Stimulated activated CD4-positive, alpha-beta T cell treated with anti-CD3 and anti-CD28 coated beads, Interleukin-4, amount 100 ng/mL, for 48 hours (primary cell): ENCODE measurements around the gene P4HB.
A peak's percentile ranks its signal among the peaks of the same experiment; 100 is the strongest.
"Not testable (repeated sequence)": the region's sequence is repeated elsewhere in the genome, so short reads cannot be mapped to it uniquely, and the experiment has no call there.

ENCODE experiments used
- DNase-seq, 2 donors: peaks; one replicate each; pipeline ENCODE4 v3.0.0-alpha.2; 2020; ENCODE audit warnings: low read depth in 2 of 2

The P4HB gene

DNA sequence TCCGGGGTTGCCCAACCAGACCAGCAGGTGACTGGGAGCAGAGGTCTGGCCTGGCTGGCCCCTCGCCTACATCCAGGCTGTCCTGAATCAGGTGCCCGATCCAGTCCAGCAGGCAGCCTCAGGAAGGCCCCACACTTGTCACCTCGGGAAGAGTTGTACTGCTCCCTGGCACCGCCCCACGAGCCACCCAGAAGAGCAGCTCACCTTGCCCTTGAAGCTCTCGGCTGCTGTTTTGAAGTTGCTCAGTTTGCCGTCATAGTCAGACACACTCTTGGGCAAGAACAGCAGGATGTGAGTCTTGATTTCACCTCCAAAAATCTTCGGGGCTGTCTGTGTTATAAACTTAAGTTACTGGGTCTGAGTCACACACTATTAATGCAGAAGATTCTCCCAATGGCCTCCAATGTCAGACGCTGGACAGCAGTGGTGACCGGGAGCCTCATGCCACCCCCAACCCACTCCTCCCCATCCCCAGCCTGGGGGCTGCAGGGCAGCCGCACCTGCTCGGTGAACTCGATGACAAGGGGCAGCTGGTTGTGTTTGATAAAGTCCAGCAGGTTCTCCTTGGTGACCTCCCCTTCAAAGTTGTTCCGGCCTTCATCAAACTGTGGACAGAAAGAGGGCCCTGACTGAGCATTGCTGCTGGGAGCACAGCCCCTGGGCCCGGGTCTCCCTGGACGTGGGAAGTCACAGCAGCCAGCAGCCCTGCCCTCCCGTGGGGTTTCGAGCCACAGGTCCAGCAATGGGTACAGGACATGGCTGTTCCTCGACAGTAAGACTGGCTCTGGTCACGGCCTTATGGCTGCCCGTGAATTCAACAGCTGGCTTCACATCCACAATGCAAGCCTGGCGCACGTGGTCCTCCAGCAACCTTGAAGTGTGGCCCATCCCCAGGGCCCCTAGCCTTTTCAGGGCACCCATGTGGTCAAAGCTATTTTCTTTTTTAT lies 13.3 kb downstream of the P4HB start:
- no peak for DNase-seq

DNA sequence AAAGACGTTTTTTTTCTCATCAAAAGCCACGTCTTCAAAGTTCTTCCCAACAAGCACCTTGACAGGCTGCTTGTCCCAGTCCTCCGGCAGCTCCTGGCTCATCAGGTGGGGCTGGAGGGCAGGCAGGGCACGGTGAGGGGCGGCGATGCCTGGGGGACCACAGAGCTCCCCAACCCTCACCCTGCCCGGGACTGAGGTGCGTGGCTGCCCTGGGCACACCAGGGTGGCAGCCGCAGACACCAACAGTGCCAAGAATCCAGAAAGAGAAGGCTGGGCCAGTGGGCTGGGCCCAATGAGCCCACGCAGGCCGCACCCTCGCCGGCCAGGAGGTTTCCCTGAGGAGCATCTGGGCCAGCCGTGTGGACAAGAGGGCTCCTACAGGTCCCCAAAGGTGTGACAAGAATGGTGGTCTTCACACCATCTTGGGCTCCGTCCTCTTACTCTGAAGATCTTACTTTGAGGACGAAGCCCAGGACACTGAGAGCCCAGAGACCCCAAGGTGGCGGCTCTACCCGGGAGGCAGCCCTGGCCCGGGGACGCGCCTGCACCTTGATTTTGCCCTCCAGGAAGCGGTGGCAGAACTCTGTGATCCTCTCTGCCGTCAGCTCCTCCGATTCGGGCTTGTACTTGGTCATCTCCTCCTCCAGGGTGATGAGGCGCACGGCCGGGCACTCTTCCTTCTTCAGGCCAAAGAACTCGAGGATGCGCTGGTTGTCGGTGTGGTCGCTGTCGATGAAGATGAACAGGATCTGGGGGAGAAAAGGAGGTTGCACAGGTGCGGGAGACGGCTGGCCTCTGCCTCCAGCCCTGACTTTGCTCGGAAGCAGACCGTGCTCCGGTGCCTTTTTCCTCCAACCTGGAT lies 14.2 kb downstream of the P4HB start:
- DNase-seq = no peak

DNA sequence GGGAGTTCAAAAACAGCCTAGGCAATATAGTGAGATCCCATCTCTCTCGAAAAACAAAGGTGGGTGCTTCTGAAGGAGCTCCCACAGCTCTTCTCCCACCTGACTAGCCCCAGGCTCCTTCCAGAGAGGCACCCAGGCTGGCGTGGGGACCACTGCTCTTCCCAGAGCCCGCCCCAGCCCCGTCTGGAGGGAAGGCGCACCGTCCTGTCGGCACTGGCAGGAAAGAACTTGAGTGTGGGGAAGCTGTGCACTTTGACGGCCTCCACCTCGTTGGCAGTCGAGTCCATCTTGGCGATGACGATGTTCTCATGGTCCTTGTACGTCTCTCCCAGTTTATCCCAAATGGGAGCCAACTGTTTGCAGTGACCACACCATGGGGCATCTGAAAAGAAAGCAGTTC lies 15.0 kb downstream of the P4HB start:
- DNase-seq = no peak

DNA sequence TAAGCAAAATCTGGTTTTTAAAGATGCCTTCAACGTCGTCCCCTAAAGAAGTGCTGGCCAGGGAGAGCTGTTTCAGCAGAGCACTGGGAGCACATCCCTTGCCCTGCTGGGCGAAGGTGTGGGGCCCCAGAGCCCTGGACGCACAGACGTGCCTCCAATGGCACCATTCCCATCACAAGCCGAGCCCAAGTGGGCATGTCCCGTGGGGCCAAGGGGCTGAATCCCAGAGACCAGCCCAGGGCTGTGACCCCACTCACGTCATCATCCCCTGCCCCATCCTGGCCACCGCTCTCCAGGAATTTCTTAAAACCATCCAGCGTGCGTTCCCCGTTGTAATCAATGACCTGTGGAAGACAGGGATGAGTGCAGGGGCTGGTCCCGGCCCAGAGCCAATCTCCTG lies 15.4 kb downstream of the P4HB start:
- DNase-seq = no peak

DNA sequence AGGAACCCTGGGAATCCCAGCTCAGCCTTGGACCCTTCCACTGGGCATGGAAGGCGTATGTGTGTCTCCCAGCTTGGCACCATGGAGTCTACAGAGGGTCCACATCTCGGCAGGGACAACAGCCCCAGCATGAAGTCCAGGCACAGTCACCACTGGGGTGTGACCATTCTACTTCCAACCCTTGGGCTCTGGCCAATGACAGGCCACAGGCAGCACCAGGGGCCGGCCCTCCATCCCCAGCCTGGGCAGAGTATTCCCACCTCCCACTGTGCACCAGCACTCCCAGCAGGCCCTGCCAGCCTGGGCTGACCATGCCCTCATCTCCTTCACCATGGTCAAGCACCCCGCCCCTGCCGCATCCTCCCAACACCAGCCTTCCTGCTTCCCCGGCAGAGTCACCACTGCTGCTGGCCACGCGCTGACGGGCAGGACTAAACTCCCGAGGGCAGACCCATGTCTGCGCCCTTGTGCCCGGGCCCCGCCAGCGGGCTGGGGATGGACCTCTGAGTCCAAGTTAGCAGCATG lies 15.9 kb downstream of the P4HB start:
- DNase-seq = no peak

DNA sequence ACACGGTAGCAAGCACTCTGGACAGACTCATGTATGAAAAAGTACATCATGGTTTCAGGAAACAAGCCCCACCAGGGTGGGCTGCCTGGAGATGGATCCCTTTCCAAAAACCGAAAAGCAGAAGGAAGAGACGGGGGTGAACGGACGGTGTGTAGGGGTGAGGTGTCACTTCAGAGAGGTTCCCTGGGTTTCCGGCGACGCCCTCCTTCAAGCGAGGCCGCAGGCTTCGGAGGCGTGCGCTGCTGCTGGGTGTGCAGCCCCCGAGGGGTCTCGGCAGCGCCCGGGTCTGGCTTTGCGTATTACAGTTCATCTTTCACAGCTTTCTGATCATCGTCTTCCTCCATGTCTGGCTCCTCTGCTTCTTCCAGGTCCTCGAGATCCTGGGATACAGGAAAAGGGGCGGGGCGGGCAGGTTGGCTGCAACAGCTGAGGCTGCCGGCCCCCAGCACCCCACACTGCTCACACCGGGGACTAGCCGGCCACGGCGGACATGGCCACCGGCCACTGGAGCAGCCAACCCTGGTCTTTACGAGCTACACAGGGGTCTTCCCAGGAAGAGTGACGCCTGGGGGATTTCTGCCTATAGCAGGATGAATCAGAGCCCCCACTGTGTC lies 16.5 kb downstream of the P4HB start:
- no peak for DNase-seq

DNA sequence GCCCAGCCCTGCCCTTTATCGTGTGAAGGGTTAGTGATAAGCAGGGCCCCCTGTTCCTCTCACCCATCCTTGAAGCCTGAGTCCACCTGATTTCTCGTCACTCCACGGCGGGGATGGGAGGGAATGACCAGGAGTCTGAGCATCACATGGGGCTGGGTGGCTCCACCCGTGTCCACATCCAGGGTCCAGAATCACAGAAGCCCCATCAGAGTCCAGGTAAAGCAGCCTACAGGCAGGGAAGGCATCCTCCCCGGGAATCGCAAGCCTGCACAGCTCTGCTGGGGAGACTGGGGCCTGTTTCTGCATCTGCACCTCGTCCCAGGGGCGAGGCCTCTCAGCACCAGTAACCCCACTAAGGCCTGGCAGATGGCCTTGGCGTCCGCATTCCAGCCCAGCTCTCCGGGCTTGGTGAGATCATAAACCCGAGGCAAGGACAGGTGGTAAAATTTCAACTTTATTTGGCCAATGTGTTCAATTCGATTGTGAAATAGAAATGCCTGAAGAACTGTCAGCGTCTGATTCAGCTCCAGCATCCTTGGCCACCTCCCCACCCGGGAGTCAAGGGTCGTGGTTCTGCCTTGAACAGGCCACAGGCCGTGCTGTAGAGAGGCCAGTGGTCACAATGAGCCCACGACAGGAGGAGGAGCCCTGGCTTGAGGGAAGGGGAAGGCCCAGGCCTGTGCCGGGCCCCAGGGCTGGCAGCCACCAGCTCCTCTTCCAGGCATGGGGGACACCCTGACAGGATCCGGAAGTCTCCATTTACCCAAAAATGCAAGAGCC lies 17.4 kb downstream of the P4HB start:
- DNase-seq = no peak

DNA sequence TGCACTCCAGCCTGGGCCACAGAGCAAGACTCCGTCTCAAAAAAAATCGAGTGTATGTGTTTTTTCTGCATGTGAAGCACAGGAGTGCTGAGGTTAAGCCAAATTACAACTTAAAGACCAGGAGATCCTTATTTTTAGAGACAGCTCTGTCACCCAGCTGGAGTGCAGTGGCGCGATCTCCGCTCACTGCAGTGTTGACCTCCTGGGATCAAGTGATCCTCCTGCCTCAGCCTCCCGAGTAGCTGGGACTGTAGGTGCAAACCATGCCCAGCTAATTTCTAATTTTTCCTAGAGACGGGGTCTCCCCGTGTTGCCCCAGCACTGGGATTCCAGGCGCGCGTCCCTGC lies 18.0 kb downstream of the P4HB start:
- DNase-seq = no peak

DNA sequence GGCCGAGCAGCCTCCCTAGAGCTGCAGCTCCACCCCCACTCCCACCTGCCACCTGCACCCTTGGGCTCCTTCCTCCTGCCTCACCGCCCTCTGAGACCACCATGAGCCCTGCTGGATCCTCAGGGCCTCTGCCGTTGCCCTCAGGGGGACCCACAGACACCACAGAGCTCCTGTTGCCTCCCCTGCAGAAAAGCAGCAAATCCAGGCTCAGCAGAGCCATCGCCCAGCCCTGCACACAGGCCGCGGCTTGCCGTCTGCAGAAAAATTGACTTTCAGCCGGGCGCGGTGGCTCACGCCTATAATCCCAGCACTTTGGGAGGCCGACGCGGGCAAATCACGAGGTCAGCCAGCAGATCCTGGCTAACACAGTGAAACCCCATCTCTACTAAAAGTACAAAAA lies 18.5 kb downstream of the P4HB start:
- DNase-seq = no peak

DNA sequence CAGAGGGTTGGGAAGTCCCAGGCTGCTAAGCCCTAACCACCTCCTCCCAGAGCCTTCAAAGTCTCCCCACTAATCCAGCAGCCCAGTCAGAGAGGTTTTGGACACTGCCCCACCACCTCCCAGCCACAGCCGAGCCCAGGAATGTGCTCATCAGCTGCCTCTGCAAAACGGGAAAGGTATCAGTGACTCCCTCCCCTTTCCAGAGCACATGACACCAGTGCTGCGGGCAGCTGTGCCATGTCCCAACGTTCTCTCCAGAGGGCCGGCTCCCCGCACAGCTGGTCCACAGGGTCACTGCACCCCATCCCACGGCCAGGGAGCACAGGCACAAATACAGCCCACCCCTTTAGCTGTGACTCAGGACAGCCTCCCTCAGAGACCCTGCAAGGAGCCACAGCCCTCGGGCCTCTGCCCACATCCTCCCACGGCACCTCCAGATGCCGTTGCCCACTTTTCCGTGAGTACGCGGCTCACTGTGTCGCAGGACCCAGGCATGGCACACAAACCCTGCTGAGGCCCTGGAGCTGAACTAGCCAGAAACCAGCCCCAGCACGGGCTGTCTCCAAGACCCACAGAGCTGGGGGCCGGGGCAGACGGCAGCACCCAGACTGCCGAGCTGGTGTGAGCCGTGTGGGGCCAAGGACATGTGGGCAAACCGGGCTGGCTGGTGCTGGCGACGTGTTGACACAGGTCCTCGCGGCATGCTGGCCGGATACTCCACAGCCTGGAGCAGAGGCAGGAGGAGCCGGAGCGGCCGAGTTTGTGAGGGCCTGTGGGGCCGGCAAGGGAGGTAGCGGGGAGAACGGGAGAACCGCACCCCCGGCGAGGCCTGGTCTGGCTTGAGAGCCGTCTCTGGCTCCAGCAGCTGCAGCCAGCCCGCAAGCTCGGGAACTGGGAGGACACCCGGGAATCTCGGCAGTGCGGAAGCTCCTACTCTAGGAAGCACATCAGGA lies 19.2 kb downstream of the P4HB start:
- DNase-seq = no peak

DNA sequence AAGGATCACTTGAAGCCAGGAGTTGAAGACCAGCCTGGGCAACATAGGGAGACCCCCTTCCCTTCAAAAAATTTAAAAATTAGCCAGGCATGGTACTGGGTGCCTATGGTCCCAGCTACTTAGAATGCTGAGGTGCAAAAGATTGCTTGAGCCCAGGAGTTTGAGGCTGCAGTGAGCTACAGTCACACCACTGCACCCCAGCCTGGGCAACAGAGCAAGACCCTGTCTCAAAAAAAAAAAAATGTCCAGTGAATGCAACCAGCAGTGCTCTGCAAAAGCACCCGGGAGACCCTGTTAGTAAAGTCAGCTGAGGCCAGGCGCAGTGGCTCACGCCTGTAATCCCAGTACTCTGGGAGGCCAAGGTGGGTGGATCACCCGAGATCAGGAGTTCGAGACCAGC lies 20.3 kb downstream of the P4HB start:
- DNase-seq = not testable (repeated sequence)

DNA sequence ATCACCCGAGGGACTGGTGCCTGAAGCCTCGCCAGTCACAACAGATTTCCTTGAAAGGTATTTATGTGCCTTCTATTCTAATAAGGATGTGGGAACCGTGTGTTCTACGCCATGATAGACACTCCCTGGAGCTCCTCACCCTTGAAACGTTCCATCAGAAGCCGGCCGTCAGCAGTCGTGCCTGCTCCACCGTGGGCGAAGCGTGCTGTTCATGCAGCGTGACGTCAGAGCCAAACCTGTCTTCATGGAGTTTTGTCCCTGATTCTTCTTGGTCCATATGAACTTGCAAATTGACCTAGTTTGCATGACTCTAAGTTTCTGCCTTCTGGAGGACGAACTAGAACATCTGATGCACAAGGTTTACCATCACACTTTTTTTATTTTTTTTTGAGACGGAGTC lies 21.0 kb downstream of the P4HB start:
- no peak for DNase-seq

DNA sequence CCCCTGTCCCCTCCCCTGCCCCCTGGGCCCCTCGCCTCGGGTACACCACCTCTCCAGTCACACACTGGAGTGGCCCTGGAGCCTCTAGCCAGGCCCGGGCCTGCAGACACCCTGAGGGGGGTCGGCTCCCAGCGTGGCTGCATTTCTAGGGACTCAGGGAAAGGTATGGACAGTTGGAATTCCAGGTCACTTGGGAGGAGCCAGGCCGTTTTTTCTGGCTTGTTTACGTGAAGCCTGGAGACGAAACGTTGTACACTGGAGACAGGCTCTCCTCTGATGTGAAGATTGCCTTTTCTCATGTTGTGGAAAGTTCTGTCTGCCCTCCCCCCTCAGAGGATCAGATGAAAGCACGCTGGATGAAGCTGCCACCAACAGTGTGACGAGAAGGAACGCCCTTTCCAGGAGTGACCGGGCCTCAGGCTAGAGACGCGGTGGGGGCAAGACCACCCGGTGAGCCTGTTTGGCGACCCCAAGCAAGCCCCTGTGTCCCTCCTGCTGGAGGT lies 21.5 kb downstream of the P4HB start:
- no peak for DNase-seq

DNA sequence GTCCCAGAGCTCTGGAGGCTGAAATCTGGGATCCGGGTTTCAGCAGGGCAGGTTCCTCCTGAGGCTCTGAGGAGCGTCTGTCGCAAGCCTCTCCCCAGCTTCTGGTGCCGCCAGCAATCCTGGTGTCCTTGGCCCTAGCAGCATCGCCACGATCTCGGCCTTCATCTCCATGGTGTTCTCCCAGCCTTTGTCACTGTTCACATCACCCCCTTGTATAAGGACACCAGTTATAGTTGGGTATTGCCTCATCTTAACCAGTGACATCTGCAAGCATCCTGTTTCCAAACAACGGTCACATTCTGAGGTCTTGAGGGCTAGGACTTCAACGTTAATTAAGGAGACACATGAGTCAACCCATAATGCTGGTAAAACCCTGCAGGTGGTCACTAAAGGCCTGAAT lies 22.7 kb downstream of the P4HB start:
- no peak for DNase-seq

DNA sequence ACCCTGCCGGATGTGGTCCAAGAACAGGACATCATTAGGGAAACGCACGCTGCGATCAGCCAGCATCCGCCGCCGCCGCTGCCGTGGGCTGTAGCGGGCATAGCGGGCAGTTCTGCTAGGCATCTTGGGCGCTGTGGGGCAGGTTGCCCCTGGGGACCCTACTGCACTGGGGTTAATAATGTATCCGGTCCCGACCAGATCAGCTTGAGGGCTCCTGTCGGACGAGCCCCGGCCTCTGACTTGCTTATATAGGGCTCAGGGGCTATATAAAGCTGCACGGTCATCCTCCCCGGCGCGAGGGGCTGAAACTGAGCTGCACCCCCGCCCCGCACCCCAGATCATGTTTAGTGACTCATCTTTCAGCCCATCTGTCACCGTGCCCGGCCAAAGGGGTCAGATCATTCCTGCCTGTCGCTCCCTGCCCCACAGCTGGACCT lies 25.5 kb downstream of the P4HB start, which contains the start of gene PPP1R27:
Gene PPP1R27, minus strand, starts transcription at position 220 of the 437 bp plus-strand sequence. Its CDS starts 97 bp downstream, at position 123.
- no peak for DNase-seq

DNA sequence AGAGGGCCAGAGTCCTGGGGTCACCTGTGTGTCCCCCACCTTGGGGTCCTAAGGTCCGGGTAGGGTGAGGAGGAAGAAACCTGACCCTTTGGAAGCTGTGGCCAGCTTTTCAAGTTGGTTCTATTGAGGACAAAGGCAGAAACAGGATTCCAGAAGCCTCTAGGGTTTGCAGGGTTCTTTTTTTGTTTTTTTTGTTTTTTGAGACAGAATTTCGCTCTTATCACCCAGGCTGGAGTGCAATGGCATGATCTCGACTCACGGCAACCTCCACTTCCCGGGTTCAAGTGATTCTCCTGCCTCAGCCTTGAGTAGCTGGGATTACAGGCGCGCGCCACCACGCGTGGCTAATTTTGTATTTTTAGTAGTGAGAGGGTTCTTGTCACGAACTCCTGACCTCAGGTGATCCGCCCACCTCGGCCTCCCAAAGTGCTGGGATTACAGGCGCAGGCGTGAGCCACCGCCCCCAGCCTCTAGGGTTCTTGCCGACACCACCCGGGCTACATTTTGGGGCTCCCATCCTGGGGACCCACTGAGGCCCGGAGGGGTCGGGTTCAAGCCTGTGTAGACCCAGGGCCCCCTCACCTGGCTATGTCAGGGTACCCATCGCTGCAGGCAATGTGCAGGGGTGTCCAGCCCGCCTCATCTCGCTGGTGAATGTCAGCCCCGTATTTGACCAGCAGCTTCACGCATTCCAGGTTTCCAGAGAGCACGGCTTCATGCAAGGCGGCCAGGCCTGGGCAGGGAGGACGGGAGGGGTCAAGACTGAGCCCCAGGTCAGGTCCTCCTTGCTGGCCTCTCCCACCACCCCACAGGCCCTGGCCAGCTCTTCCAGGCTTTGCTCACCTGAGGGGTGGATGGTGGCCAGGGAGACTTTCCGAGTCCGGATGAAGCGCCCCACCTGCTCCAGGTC lies 26.2 kb downstream of the P4HB start:
- DNase-seq = no peak

DNA sequence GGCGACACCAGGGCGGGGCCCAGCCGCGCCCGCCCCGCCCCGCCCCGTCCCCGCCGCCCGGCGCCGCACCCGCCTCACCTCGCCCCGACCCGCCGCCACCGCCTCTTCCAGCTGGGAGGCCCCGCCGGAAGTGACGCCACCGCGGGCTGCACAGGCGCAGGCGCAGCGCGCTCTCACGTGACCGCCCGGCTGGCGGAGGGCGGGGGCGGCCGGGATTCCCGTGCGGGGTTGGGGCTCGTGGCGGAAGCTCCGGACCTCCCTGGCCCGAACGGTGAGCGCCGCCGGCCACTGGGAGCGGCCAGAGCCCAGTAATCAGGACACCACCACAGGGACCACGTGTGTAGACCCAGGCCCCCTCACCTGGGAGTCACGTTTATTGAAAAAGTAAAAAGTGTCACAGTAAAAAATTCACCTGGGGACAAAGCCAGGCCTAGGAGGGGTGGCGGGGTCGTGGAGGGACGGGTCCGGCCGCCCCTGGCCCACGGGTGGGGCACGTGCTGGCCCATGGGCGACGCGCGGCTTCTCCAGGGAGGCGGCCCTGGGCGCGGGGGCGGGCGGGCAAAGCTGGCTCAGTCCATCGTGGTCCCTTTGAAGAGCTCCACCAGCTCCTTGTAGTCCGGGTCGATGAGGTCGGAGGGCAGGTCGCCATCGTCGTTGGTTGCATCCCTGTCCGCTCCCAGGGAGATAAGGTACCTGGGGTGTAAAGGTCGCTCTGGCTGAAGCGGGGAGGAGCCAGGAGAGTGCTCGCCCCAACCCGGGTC lies 27.0 kb downstream of the P4HB start, which contains the start of gene MCRIP1:
Gene MCRIP1, minus strand, starts transcription at position 132 of the 761 bp plus-strand sequence. CDS start 8,785 bp downstream, outside the sequence.
- DNase-seq = peak; percentile 96
